KMS-11 (cell line): Measurements from ENCODE around the gene ARMC2.
A peak's percentile ranks its signal among the peaks of the same experiment; 100 is the strongest.

ENCODE experiments used
- H2AFZ ChIP-seq: fragments of 200-600 bp; sonication (generic); 2 replicates; pipeline ENCODE4 v1.6.1; 2016; ENCODE audit warnings: antibody characterized with exemption, mixed run types, low read depth
- H3K27ac ChIP-seq: fragments of 200-600 bp; sonication (generic); 2 replicates; pipeline ENCODE4 v1.6.1; 2016; ENCODE audit warnings: mild to moderate bottlenecking, mixed run types
- H3K27me3 ChIP-seq: fragments of 200-600 bp; sonication (generic); 2 replicates; pipeline ENCODE4 v1.6.1; 2017; ENCODE audit warnings: mild to moderate bottlenecking, low read depth, mixed run types, moderate library complexity; ENCODE audit not compliant: insufficient read depth
- H3K36me3 ChIP-seq: fragments of 200-600 bp; sonication (generic); 2 replicates; pipeline ENCODE4 v1.6.1; 2017; ENCODE audit warnings: mild to moderate bottlenecking, mixed run types; ENCODE audit not compliant: insufficient read depth
- H3K4me1 ChIP-seq: fragments of 200-600 bp; sonication (generic); 2 replicates; pipeline ENCODE4 v1.6.1; 2016; ENCODE audit warnings: mild to moderate bottlenecking, low read depth, mixed run types; ENCODE audit not compliant: poor library complexity, severe bottlenecking
- H3K4me2 ChIP-seq: fragments of 200-600 bp; sonication (generic); 2 replicates; pipeline ENCODE4 v1.7.0; 2016; ENCODE audit warnings: mild to moderate bottlenecking, mixed run types
- H3K4me3 ChIP-seq: fragments of 200-600 bp; sonication (generic); IDR thresholded peaks from 2 replicates; pipeline ENCODE4 v1.6.1; 2017; ENCODE audit warnings: low read depth, low read length, mixed read lengths; ENCODE audit not compliant: insufficient read depth
- H3K79me2 ChIP-seq: fragments of 200-600 bp; sonication (generic); 2 replicates; pipeline ENCODE4 v1.6.1; 2016; ENCODE audit warnings: low read depth, mixed run types; ENCODE audit not compliant: insufficient read depth
- H3K9ac ChIP-seq: fragments of 200-600 bp; sonication (generic); 2 replicates; pipeline ENCODE4 v1.6.1; 2016; ENCODE audit warnings: mild to moderate bottlenecking, mixed run types
- H4K20me1 ChIP-seq: fragments of 200-600 bp; sonication (generic); 2 replicates; pipeline ENCODE4 v1.6.1; 2016; ENCODE audit warnings: mild to moderate bottlenecking, mixed run types; ENCODE audit not compliant: insufficient read depth
- CTCF ChIP-seq: fragments of 200-600 bp; sonication (generic); conservative IDR thresholded peaks from 2 replicates; pipeline ENCODE4 v1.6.1; 2017; ENCODE audit warnings: low read depth, mild to moderate bottlenecking, antibody characterized with exemption, low read length, moderate library complexity, mixed read lengths

ARMC2 gene

DNA sequence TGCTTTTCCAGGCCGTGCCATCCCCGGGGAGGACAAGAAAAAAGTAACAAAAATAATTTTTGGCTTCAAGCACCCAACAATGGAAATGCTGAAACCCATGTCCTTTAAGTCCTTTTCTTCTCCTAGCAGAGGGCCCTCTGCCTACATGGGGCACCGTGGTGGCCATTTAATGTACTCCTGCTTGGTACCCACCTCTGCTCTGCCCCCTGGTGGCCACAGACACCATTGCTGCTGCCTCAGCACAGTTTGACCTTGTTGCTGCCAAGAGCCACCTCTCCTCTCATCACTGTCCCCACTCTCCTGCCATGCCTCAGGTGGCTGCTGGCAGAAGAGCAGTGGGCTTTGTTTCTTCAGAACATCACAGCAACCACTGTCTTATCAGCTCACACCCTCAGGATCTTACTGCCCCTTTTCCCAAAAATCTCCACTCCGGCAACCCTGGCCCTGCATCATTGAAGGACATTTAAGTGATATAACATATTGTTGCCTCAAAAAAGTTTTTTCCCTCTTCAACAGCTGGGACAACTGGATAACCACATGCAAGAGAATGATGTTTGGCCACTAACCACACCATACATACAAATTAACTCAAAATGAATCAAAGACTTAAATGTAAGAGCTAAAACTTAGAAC is 12.9 kb upstream of the ARMC2 start:
- no peak overlapping the region for H3K4me2 ChIP-seq
- H2AFZ ChIP-seq: peak overlapping the region; percentile 18; the same call in 1 of the 2 replicates
- H3K27me3 ChIP-seq: no peaks in the 10 kb centered on the region
- no peaks in the 10 kb centered on the region for H4K20me1 ChIP-seq
- H3K79me2 ChIP-seq: no peaks in the 10 kb centered on the region
- peaks cover 51% of the 10 kb centered on the region for H3K4me1 ChIP-seq
- no peaks in the 10 kb centered on the region for H3K36me3 ChIP-seq
- no peak overlapping the region for H3K27ac ChIP-seq
- H3K4me3 ChIP-seq: no peak overlapping the region
- peak; percentile 82 for TF ChIP-seq CTCF
- no peak overlapping the region for H3K9ac ChIP-seq

DNA sequence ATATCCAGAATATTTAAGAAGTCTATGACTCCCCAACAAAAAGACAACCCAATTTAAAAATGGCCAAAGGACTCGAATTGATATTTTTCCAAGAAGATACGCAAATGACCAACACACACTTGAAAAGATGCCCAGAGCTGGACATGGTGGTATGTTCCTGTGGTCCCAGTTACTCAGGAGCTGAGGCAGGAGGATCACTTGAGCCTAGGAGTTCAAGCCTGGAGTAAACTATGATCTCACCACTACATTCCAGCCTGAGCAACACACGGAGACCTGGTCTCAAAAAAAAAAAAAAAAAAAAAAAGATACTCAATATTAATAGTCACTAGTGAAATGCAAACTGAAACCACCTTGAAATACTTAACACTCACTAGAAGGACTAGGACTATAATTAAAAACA is 12.2 kb upstream of the ARMC2 start:
- H3K27ac ChIP-seq: no peak overlapping the region
- no peaks in the 10 kb centered on the region for H3K79me2 ChIP-seq
- H3K4me1 ChIP-seq: peaks cover 58% of the 10 kb centered on the region
- no peak overlapping the region; the same call in 1 of the 2 replicates for H3K4me2 ChIP-seq
- no peak overlapping the region for H3K4me3 ChIP-seq
- no peak overlapping the region for H3K9ac ChIP-seq
- TF ChIP-seq CTCF: no peak
- H2AFZ ChIP-seq: no peak overlapping the region
- no peaks in the 10 kb centered on the region for H3K36me3 ChIP-seq
- H4K20me1 ChIP-seq: no peaks in the 10 kb centered on the region
- H3K27me3 ChIP-seq: no peaks in the 10 kb centered on the region

- H3K4me2 ChIP-seq: peak overlapping the region; percentile 93
- H3K27ac ChIP-seq: peak overlapping the region; percentile 24; the same call in 1 of the 2 replicates
- no peak overlapping the region for H2AFZ ChIP-seq
- no peaks in the 10 kb centered on the region for H3K79me2 ChIP-seq
- H3K27me3 ChIP-seq: no peaks in the 10 kb centered on the region
- TF ChIP-seq CTCF: no peak
- H3K9ac ChIP-seq: peak overlapping the region; percentile 9; the same call in 1 of the 2 replicates
- H3K4me1 ChIP-seq: peaks cover 70% of the 10 kb centered on the region
- H3K4me3 ChIP-seq: no peak overlapping the region
- no peaks in the 10 kb centered on the region for H3K36me3 ChIP-seq
- H4K20me1 ChIP-seq: no peaks in the 10 kb centered on the region
Observed at GRCh38 chr6:108837236-108837971, 10.8 kb upstream of the ARMC2 start.

DNA sequence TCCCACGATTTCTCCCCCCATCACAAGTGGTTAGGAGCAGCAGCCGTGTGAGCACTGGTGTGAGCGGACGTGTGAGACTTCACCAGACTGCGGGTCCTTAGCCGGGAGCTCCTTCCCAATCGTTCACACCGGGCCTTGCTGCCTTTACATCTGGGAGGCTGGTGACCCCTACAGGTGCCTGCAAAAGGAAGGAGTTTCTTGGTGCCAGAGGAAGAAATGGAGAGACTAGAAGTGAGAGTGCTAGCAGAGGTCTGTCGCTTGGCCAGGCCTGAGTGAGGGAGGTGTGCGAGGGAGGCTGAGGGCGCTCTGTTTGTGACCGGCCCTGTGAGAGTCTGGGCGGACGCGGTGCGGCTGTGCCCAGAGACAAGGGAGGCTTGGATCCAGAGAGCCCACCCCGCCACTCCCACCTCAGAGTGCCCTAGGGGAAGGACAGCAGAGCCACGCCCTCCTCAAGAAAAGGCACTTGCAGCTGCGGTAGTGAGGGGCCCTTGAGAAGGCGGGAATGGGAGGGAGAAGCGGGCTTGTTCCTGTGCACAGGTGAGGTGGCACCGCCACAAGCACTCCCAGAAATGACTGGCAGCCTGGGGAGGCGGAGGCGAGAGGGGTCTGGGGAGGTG is 10.0 kb upstream of the ARMC2 start:
- peak overlapping the region; percentile 93 for H3K4me2 ChIP-seq
- H4K20me1 ChIP-seq: no peaks in the 10 kb centered on the region
- no peaks in the 10 kb centered on the region for H3K27me3 ChIP-seq
- no peak overlapping the region for H3K4me3 ChIP-seq
- H2AFZ ChIP-seq: no peak overlapping the region
- H3K79me2 ChIP-seq: no peaks in the 10 kb centered on the region
- no peaks in the 10 kb centered on the region for H3K36me3 ChIP-seq
- H3K9ac ChIP-seq: peak overlapping the region; percentile 9; the same call in 1 of the 2 replicates
- peaks cover 70% of the 10 kb centered on the region for H3K4me1 ChIP-seq
- TF ChIP-seq CTCF: 0 out of 2 replicates have a peak, but pooled peaks have one; percentile 15
- no peak overlapping the region; the same call in 1 of the 2 replicates for H3K27ac ChIP-seq
